Measurements from ENCODE around the gene RYR3.

RYR3 gene

GRCh38 chr15:33846142-33846541 is 535.4 kb downstream of the RYR3 start:
- H3K4me3 ChIP-seq (ENCODE audit: low read length): no peak overlapping the region
- no peak for TF ChIP-seq CTCF (conservative IDR thresholded peaks at IDR 0.05; ENCODE audit: low read depth, low read length)
- DNase-seq (ENCODE audit: low read depth): no peak

DNA sequence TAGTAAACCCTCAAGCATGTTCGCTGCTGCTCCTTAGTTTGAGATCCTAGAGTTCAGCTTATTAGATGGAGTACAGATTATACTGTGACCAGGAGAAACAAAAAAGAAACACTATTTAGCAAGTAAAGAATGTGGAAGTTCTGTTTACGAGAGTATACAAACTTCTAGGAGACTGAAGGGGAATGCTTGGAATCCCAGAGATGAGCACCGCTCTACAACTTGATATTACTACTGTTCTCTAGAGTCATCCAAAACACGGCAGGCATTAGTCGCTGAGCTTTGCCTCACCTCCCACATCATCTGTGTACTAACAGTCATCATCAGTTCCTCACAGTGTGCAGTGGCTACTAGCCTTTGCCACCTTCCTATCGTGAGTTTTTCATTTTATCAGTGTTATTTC is 536.1 kb downstream of the RYR3 start:
- no peak overlapping the region for H3K4me3 ChIP-seq (ENCODE audit: low read length)
- no peak for DNase-seq (ENCODE audit: low read depth)
- no peak for TF ChIP-seq CTCF (conservative IDR thresholded peaks at IDR 0.05; ENCODE audit: low read depth, low read length)

GRCh38 chr15:33848011-33848410 is 537.2 kb downstream of the RYR3 start:
- H3K4me3 ChIP-seq (ENCODE audit: low read length): no peak overlapping the region
- TF ChIP-seq CTCF (conservative IDR thresholded peaks at IDR 0.05; ENCODE audit: low read depth, low read length): no peak
- no peak for DNase-seq (ENCODE audit: low read depth)

DNA sequence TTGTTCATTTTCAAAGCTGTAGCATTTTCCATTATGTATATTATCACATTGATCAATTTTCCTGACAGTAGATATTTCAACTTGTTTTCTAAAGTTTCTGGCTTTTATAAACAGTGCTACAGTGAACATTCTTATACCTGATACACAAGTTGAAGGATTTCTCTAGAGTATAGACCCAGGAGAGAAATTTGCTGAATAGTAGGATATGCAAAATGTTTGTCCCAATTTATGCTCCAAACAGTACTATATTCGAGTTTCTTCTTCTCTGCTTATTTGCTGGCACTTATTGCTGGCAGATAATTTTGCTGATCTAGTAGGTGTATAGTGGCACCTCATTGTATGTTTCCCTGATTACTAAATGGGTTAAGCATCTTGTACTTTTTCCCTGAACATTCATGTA is 540.3 kb downstream of the RYR3 start:
- TF ChIP-seq CTCF (conservative IDR thresholded peaks at IDR 0.05; ENCODE audit: low read depth, low read length): no peak

DNA sequence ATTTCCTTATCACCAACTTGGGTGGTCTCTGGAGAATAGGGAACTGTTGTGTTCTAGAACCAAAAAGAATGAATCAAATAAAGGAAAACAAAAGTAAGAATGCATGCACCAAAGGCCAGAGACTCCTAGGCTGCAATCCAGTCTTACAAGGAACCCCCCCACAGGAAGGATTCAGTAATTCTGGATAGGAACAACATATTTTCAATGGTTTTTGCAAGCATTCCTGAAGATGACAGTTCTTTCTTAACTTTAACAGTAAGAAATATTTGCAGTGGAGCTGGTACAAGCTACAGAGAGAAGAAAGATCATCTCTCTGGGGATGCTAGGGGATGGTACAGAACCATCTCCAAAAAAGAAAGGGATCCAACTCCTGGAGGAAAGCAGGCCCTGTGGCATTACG is 541.3 kb downstream of the RYR3 start:
- no peak for TF ChIP-seq CTCF (conservative IDR thresholded peaks at IDR 0.05; ENCODE audit: low read depth, low read length)
- no peak overlapping the region for H3K4me3 ChIP-seq (ENCODE audit: low read length)
- no peak for DNase-seq (ENCODE audit: low read depth)

More for the DNA sequence above, 540.3 kb downstream of the RYR3 start:
- no peak overlapping the region for H3K4me3 ChIP-seq (ENCODE audit: low read length)
- DNase-seq (ENCODE audit: low read depth): no peak

GRCh38 chr15:33852570-33852969 is 541.8 kb downstream of the RYR3 start:
- DNase-seq (ENCODE audit: low read depth): no peak
- no peak overlapping the region for H3K4me3 ChIP-seq (ENCODE audit: low read length)
- TF ChIP-seq CTCF (conservative IDR thresholded peaks at IDR 0.05; ENCODE audit: low read depth, low read length): no peak

GRCh38 chr15:33857726-33858125 is 547.0 kb downstream of the RYR3 start:
- no peak for TF ChIP-seq CTCF (conservative IDR thresholded peaks at IDR 0.05; ENCODE audit: low read depth, low read length)
- no peak for DNase-seq (ENCODE audit: low read depth)
- no peak overlapping the region for H3K4me3 ChIP-seq (ENCODE audit: low read length)
